HG02678 (cell line): ENCODE results near the gene PDGFD.

Experiments used
- ATAC-seq: cut with Tn5 transposase; IDR thresholded peaks from one replicate; pipeline ENCODE4 v1.9.1; 2021; ENCODE audit warnings: mild to moderate bottlenecking, moderate library complexity; ENCODE audit not compliant: unreplicated experiment

The PDGFD gene

GRCh38 chr11:104005234-104005855, 158.6 kb downstream of the PDGFD start:
- no peak for ATAC-seq

- ATAC-seq = no peak
These were observed 160.5 kb downstream of the PDGFD start for GRCh38 chr11:104003491-104003890.

GRCh38 chr11:104001561-104002056, 162.3 kb downstream of the PDGFD start:
- ATAC-seq = no peak

GRCh38 chr11:104000798-104001197, 163.1 kb downstream of the PDGFD start:
- no peak for ATAC-seq

- no peak for ATAC-seq
These were observed 165.0 kb downstream of the PDGFD start for GRCh38 chr11:103998826-103999508.

GRCh38 chr11:103997082-103997481, 166.9 kb downstream of the PDGFD start:
- ATAC-seq = peak; percentile 59

GRCh38 chr11:103995896-103996295, 168.1 kb downstream of the PDGFD start:
- ATAC-seq = no peak

- ATAC-seq = no peak
These were observed 169.4 kb downstream of the PDGFD start for GRCh38 chr11:103994518-103994917.

GRCh38 chr11:103994094-103994493, 169.9 kb downstream of the PDGFD start:
- no peak for ATAC-seq

GRCh38 chr11:103993507-103993906, 170.4 kb downstream of the PDGFD start:
- ATAC-seq = no peak

- ATAC-seq = no peak
These were observed 175.4 kb downstream of the PDGFD start for GRCh38 chr11:103988595-103988969.

- ATAC-seq = no peak
These were observed 176.0 kb downstream of the PDGFD start for GRCh38 chr11:103987629-103988594.

GRCh38 chr11:103985041-103985440, 178.9 kb downstream of the PDGFD start:
- ATAC-seq = no peak

- ATAC-seq = no peak
These were observed 183.8 kb downstream of the PDGFD start for GRCh38 chr11:103980108-103980507.

- no peak for ATAC-seq
These were observed 185.0 kb downstream of the PDGFD start for GRCh38 chr11:103978616-103979595.

GRCh38 chr11:103972013-103972412, 191.9 kb downstream of the PDGFD start:
- no peak for ATAC-seq

- ATAC-seq = peak; percentile 93
These were observed 193.2 kb downstream of the PDGFD start for GRCh38 chr11:103970701-103971249.

- no peak for ATAC-seq
These were observed 195.3 kb downstream of the PDGFD start for GRCh38 chr11:103968685-103969084.

- ATAC-seq = no peak
These were observed 196.0 kb downstream of the PDGFD start for GRCh38 chr11:103967985-103968384.

- ATAC-seq = no peak
These were observed 199.6 kb downstream of the PDGFD start for GRCh38 chr11:103964390-103964789.
